Nephron progenitor cell (in vitro differentiated cells): ENCODE measurements around the gene BTBD19.

Experiments
- DNase-seq: peaks from one replicate; pipeline ENCODE4 v3.0.0; 2021
- H3K27ac Mint-ChIP-seq: 2 replicates; pipeline ENCODE4 v1.8.0; 2021; ENCODE audit warnings: mild to moderate bottlenecking, moderate library complexity, mixed read lengths
- H3K27me3 Mint-ChIP-seq: 2 replicates; pipeline ENCODE4 v1.8.0; 2021; ENCODE audit warnings: mild to moderate bottlenecking, low read depth, mixed read lengths; ENCODE audit not compliant: poor library complexity
- H3K36me3 Mint-ChIP-seq: 2 replicates; pipeline ENCODE4 v1.8.0; 2021; ENCODE audit warnings: low read depth, mixed read lengths
- H3K4me1 Mint-ChIP-seq: 2 replicates; pipeline ENCODE4 v1.8.0; 2021; ENCODE audit warnings: mixed read lengths
- H3K4me3 Mint-ChIP-seq: 2 replicates; pipeline ENCODE4 v1.8.0; 2021; ENCODE audit warnings: mild to moderate bottlenecking, moderate library complexity, mixed read lengths
- H3K9me3 Mint-ChIP-seq: 2 replicates; pipeline ENCODE4 v1.8.0; 2021; ENCODE audit warnings: mild to moderate bottlenecking, moderate library complexity, mixed read lengths
- TF ChIP-seq, protein P1 (sequence below): fragments of 200-600 bp; sonication (generic); IDR thresholded peaks from 2 replicates; pipeline ENCODE4 v1.5.0; 2021; ENCODE audit warnings: antibody characterized with exemption

The BTBD19 gene

DNA sequence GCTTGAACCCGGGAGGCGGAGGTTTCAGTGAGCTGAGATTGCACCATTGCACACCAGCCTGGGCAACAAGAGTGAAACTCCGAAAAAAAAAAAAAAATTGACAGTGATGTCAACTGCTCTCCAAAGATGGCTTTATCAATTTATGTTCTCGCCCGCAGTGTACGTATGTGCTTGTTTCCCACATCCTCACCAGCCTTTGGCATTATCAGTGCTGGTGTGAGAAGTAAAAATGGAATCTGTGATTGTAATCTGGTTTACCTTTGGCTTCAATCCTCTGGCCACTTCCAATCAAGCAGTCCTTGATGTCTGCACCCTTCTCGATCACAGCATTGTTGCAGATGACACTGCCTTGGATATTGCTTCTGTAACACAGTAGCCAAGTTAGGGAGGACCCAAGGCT is 49.1 kb downstream of the BTBD19 start:
- DNase-seq: no peak
- Mint-ChIP-seq H3K27ac (no peak overlapping the region), H3K9me3 (no peaks in the 10 kb centered on the region), H3K27me3 (no peaks in the 10 kb centered on the region), H3K4me1 (no peaks in the 10 kb centered on the region), H3K4me3 (no peak overlapping the region), H3K36me3 (peaks cover 53% of the 10 kb centered on the region)
- TF ChIP-seq, protein P1, sequence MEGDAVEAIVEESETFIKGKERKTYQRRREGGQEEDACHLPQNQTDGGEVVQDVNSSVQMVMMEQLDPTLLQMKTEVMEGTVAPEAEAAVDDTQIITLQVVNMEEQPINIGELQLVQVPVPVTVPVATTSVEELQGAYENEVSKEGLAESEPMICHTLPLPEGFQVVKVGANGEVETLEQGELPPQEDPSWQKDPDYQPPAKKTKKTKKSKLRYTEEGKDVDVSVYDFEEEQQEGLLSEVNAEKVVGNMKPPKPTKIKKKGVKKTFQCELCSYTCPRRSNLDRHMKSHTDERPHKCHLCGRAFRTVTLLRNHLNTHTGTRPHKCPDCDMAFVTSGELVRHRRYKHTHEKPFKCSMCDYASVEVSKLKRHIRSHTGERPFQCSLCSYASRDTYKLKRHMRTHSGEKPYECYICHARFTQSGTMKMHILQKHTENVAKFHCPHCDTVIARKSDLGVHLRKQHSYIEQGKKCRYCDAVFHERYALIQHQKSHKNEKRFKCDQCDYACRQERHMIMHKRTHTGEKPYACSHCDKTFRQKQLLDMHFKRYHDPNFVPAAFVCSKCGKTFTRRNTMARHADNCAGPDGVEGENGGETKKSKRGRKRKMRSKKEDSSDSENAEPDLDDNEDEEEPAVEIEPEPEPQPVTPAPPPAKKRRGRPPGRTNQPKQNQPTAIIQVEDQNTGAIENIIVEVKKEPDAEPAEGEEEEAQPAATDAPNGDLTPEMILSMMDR: no peak

DNA sequence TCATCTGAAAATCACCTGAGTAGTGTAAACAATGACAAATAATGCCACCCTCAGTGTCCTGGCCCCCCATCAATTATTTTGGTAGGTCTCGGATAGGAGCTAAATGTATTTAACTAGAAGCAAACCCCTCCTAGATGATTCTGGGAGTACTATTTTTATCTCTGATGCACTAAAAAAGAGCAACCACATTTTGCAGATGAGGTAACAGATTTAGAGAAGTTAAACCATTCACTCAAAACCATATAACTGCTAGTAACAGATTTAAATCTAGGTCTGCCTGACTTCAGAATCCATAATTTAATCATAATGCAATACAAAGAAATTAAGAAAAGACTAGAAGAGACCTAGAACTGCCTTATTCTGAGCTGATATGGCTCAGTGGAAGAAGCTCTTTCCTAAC is 52.0 kb downstream of the BTBD19 start:
- H3K36me3 Mint-ChIP-seq: peaks cover 35% of the 10 kb centered on the region
- H3K9me3 Mint-ChIP-seq: no peaks in the 10 kb centered on the region
- TF ChIP-seq, protein P1: no peak
- H3K27ac Mint-ChIP-seq: no peak overlapping the region
- DNase-seq: no peak
- H3K4me1 Mint-ChIP-seq: no peaks in the 10 kb centered on the region
- no peak overlapping the region for H3K4me3 Mint-ChIP-seq
- no peaks in the 10 kb centered on the region for H3K27me3 Mint-ChIP-seq

DNA sequence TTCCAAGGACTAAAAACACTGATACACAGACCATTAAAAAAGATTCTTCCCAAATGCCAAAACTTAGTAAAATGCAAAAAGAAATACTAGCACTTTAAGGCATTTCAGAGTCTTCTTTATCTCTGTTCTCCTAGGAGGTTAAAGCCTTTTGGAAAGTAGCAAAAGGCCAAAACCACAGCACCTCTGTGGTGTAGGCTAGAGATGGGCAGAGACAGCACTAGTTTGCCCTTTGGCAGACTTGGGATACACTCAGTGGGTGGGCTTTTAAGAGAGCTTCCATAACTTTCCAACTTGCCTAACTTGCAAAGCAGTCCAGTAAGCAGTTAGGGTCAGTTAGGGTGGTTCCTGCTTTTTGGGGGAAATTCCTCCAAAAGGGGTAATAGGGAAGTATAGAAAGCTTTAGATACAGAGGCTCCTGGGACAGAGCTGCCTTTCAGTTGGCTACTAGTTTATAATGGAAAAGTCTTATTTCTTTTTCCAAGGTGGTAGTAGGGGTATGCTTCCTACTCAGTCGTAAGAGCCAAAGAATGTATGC is 52.6 kb downstream of the BTBD19 start:
- H3K36me3 Mint-ChIP-seq: peaks cover 34% of the 10 kb centered on the region
- TF ChIP-seq, protein P1: no peak
- no peak overlapping the region for H3K4me3 Mint-ChIP-seq
- H3K4me1 Mint-ChIP-seq: no peaks in the 10 kb centered on the region
- H3K27me3 Mint-ChIP-seq: no peaks in the 10 kb centered on the region
- no peak for DNase-seq
- no peaks in the 10 kb centered on the region for H3K9me3 Mint-ChIP-seq
- H3K27ac Mint-ChIP-seq: peak overlapping the region; percentile 78

DNA sequence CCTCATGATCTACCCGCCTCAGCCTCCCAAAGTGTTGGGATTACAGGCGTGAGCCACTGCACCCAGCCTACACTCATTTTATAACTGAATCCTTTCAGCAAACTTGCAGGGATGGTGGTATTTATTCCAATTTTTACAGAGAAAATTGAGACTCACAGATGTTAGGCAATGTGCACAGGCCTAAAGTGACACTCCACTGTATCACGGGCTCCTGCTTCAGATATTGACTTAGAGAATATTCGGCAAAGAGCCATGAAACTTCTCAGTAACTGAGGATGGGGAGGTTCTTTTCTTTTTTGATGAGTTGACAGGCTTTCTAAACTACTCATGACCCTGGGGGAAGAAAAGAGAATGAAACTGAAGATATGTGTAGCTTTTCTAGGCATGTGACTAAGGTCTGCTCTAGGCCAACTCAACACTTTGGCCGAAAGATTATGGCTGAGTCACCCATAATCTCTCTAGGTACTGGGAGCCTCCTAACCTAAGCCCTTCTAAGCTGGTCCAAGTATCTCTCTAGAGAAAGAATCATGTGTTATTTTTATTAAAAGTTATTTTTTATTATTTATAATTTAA is 54.6 kb downstream of the BTBD19 start:
- no peak overlapping the region for H3K27ac Mint-ChIP-seq
- H3K9me3 Mint-ChIP-seq: no peaks in the 10 kb centered on the region
- H3K4me3 Mint-ChIP-seq: no peak overlapping the region
- no peaks in the 10 kb centered on the region for H3K4me1 Mint-ChIP-seq
- no peak for DNase-seq
- TF ChIP-seq, protein P1: no peak
- H3K27me3 Mint-ChIP-seq: no peaks in the 10 kb centered on the region
- peaks cover 30% of the 10 kb centered on the region for H3K36me3 Mint-ChIP-seq
